ENCODE measurements around the gene CFAP221.

CFAP221 gene

DNA sequence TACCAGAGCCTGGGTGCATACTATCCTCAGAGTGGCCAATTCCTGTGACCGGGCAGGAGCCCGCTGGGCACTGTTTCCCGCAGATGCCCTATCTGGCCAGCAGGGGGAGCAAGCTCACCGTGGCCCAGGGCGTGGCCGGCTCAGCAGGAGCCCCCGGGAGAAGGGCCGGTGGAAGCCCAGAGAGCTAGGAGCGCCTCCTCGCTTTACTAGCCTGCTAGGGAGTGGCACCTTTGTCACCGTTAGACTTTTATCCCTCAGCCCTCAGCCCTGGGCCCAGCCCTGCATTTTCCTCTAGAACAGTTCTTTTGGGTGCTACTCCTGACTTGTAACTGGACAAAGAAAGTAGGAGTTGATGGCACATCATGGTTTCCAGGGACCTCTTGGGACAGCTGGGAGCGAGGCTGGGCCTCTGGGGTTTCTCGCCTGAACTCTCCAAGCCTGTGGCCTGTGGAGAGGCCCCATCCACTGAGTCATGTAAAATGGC is 158.7 kb downstream of the CFAP221 start:
- peak; percentile 22 to 53 for DNase-seq

DNA sequence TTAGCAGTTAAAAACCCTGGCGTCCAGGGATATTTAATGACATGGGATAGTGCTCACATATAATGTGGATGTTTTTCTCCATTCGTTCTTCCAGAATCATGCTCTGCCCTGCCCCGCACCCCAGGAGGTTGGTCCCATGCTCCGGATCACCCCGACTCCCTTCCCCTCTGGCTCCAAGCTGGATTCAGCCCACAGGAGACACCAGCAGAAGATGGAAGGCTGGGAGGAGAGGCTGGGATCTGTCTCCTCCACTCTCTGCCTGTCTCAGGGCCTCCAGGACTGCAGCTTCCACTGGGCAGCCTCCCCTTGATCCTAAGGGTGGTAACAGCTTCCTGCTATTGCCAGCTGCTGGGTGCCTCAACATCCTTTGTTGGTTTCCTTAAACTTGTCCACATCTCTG is 159.3 kb downstream of the CFAP221 start:
- no peak for DNase-seq

DNA sequence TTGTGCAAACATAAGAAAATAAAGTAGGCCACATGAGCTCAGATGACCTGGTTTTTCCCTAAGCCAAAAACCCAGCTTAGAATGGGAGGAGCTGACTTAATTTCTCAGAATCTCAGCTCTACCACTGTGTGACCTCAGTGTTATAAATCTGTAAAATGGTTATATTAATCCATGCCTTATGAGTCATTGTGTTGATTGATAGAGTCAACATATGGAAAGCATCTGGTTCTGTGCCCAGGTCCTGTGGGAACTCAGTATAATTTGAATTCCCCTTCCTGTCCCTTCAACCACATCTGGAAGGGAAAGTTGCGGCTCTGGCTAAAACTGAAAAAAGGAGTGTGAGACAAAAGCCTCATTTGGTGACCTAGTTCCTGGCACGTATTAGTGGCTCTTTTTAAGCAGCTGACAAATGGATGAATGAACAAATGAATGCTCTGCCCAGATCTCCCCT is 160.4 kb downstream of the CFAP221 start:
- DNase-seq: no peak

DNA sequence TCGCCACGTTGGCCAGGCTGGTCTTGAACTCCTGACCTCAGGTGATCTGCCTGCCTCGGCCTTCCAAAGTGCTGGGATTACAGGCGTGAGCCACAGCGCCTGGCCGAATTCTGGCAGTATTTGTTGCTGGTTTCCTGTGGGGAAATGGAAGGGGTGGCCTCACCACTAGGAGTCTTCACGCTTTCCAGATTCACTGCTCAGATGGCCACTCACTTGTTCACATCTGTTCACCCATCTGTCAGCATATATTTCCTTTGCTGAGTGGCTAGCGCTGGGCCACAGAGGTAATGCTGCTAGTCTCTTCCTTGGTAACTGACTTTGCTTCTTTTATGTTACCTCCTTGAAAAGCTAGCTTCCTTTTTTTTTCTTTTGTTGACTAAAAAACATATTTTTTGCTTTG is 162.0 kb downstream of the CFAP221 start:
- DNase-seq: no peak

Measured in hippocampal formation (tissue), 2 donors.